Heart left ventricle (tissue), 16 donors: ENCODE data around the gene ZNF782. TPM values are rescaled to one million over a fixed set of nuclear protein-coding genes. Genes with fewer than 3 reads are reported as not detected.
"Not testable (repeated sequence)": the region's sequence is repeated elsewhere in the genome, so short reads cannot be mapped to it uniquely, and the experiment has no call there.

Experiments
- ATAC-seq, 4 donors: fragments of 200-7000 bp; cut with Tn5 transposase; one replicate each; pipeline ENCODE4 v1.9.1; 2020 to 2022; ENCODE audit warnings: moderate library complexity in 4 of 4, mild to moderate bottlenecking in 3 of 4, moderate number of reproducible peaks in 1 of 4
- DNase-seq, 5 donors: peaks; one replicate each; pipeline ENCODE4 v3.0.0-alpha.2; 2020
- H3K27ac ChIP-seq, 12 donors: fragments of 200-600 bp; sonication (generic) in 4 of 12; one replicate each; pipeline versions ENCODE4 v1.5.0 to v1.8.0; 2016 to 2022; ENCODE audit warnings: mild to moderate bottlenecking in 2 of 12
- H3K27me3 ChIP-seq, 9 donors: fragments of 200-600 bp; sonication (generic) in 2 of 9; one replicate each; pipeline versions ENCODE4 v1.5.1 to v1.8.0; 2016 to 2022; ENCODE audit warnings: mild to moderate bottlenecking in 3 of 9
- H3K36me3 ChIP-seq, 9 donors: fragments of 200-600 bp; sonication (generic) in 2 of 9; one replicate each; pipeline versions ENCODE4 v1.5.0 to v1.8.0; 2018 to 2022; ENCODE audit warnings: mild to moderate bottlenecking in 2 of 9
- H3K4me1 ChIP-seq, 12 donors: fragments of 200-600 bp; sonication (generic) in 4 of 12; one replicate each; pipeline versions ENCODE4 v1.5.0 to v1.8.0; 2016 to 2022; ENCODE audit warnings: mild to moderate bottlenecking in 3 of 12
- H3K4me3 ChIP-seq, 12 donors: fragments of 200-600 bp; sonication (generic) in 4 of 12; one replicate each; pipeline versions ENCODE4 v1.5.0 to v1.8.0; 2017 to 2022; ENCODE audit warnings: mild to moderate bottlenecking in 9 of 12, moderate library complexity in 4 of 12
- H3K9me3 ChIP-seq, 12 donors: fragments of 200-600 bp; sonication (generic) in 4 of 12; one replicate each; pipeline versions ENCODE4 v1.5.0 to v1.8.0; 2016 to 2022; ENCODE audit warnings: mild to moderate bottlenecking in 1 of 12
- POLR2A ChIP-seq, 2 donors: fragments of 450-650 bp; IDR thresholded peaks; one replicate each; pipeline ENCODE4 v1.6.1; 2017; ENCODE audit warnings: antibody characterized with exemption in 2 of 2, mild to moderate bottlenecking in 2 of 2, moderate library complexity in 2 of 2
- WGBS, 4 donors: extraction: QIAGEN DNeasy Blood & Tissue Kit in 2 of 4; methylation state at CpG; one replicate each; pipeline versions ENCODE4 v1.1.5 to v1.1.7; 2013 to 2018; 5-methylcytosine and 5-hydroxymethylcytosine counted together
- intact Hi-C, 10 donors: fragments of 100-400 bp; cut with DNase I; formaldehyde crosslinking; loops; one replicate each; pipeline versions ENCODE4 v1.11.1 to v1.14.2; 2022
- polyA plus RNA-seq, 2 donors: library from polyadenylated mRNA; stranded (reverse); fragments of 200-250 nt; gene quantifications; one replicate each; pipeline ENCODE4 v1.2.3, GENCODE V29; 2013
- total RNA-seq, 9 donors: library from RNA; depleted of rRNA in 2 of 9; stranded (reverse); fragments of >200 nt in 2 of 9; fragmentation: NEBNext Ultra II Directional in 3 of 9; extraction: Animal tissue kit (Norgen Biotek cat#: 25700) in 3 of 9; gene quantifications; one replicate each; pipeline versions ENCODE4 v1.1.0 to v1.2.4, GENCODE V29; 2016 to 2023
- TF ChIP-seq, protein P1 (sequence below), 12 donors: fragments of 200-600 bp; sonication (generic) in 4 of 12; IDR thresholded peaks; one replicate each; pipeline versions ENCODE4 v1.5.0 to v1.8.0; 2018 to 2022; ENCODE audit warnings: antibody characterized with exemption in 12 of 12, mild to moderate bottlenecking in 5 of 12
- donor health status: ischemic (EF 13 %, LVEDD 7.1; RV severe dilation, severe dysfunction).
- donor health status: healthy with polysubstance abuse.
- donor health status: DM: no; HTN: yes; CAD: no.
- donor health status: DM: no; HTN: no; CAD: no.
- donor health status: ischemic (EF 25% LVEDD 6.9; RV normal size, moderate dysfunction).
- donor health status: ischemic (EF 25% LVEDD 5.7; RV mildly dilated, moderate dysfunction).
- donor health status: healthy.
- donor health status: DM: yes; HTN: yes; CAD: no.
- donor health status: ischemic (EF 35%, LVEDD 5.7; RV mildly dilated, moderate dysfunction).
- donor health status: nonischemic (EF 11% LVEDD 7.7; RV severe dilation, severe dysfunction).
- donor health status: DM: yes; HTN: yes; CAD: no.
- donor health status: PGD.
- donor health status: ischemic (EF 29% LVEDD 5.4; RV normal size, mild dysfunction).
- donor health status: nonischemic (EF 23%, LVEDD 6.1; RV moderate dilation, normal function).

The ZNF782 gene
- total and polyA plus RNA-seq, 11 donors = 0.84 to 4.4 (median 2.8) TPM

DNA sequence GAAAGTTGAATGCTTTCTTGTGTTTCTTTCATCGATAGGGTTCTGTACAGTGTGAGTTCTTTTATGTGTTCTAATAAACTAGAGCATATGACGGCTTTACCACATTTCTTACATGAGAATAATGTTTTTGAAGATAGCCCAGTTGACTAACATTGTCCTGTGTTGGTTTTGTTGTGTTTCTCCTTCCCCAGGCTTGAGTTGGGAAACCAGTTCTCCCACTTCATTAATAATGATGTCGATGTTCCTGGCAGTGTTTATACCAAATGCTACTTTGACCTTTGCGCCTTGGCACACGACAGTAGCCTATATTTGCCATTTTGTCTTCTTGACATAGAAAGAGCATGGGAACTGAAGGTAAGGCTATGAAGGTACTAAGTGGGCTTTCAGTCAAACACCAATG is 14.4 kb upstream of the ZNF782 start:
- intact Hi-C loops = loop anchor here in 2 of 10 donors (5.0 to 10.0 kb wide), 2 partner anchors 236 to 244 kb away; no protein-coding TSS in a partner anchor

DNA sequence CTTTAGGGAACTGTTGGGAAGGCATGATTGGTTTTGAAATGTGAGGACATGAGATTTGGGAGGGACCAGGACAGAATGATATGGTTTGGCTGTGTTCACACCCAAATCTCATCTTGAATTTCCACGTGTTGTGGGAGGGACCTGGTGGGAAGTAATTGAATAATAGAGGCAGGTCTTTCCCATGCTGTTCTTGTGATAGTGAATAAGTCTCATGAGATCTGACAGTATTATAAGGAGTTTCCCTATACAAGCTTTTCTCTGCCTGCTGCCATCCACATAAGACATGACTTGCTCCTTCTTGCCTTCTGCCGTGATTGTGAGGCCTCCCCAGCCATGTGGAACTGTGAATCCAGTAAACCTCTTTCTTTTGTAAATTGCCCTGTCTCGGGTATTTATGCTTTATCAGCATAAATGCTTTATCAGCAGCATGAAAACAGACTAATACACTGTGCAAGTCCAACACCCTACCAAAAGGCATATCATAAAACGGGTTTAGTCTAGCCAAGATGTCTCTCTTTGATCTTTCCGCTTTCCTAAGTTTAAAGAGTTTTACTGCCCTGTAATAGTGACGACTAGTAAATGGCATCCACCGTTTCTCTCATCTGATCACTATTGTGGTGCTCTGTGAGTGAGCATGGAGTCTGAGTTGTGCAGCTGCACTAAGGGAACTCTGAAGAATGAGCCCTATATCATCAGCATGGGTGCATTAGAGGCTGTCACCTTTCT is 12.9 kb upstream of the ZNF782 start:
- TF ChIP-seq, protein P1, sequence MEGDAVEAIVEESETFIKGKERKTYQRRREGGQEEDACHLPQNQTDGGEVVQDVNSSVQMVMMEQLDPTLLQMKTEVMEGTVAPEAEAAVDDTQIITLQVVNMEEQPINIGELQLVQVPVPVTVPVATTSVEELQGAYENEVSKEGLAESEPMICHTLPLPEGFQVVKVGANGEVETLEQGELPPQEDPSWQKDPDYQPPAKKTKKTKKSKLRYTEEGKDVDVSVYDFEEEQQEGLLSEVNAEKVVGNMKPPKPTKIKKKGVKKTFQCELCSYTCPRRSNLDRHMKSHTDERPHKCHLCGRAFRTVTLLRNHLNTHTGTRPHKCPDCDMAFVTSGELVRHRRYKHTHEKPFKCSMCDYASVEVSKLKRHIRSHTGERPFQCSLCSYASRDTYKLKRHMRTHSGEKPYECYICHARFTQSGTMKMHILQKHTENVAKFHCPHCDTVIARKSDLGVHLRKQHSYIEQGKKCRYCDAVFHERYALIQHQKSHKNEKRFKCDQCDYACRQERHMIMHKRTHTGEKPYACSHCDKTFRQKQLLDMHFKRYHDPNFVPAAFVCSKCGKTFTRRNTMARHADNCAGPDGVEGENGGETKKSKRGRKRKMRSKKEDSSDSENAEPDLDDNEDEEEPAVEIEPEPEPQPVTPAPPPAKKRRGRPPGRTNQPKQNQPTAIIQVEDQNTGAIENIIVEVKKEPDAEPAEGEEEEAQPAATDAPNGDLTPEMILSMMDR (IDR thresholded peaks at IDR 0.05) = no peak
- TF ChIP-seq POLR2A (IDR thresholded peaks at IDR 0.05) = no peak
- H3K36me3 ChIP-seq = no peaks in the 10 kb centered on the region
- 77 to 83% (median 80%) methylated on average over 7 of the region's 7 CpGs for WGBS, 4 donors
- no peaks in the 10 kb centered on the region for H3K4me1 ChIP-seq
- no peak overlapping the region for H3K4me3 ChIP-seq
- DNase-seq = no peak
- ATAC-seq = no peak
- no peak overlapping the region for H3K27ac ChIP-seq
- no peaks in the 10 kb centered on the region for H3K9me3 ChIP-seq
- intact Hi-C loops = loop anchor here in 2 of 10 donors (5.0 to 10.0 kb wide), 2 partner anchors 238 to 245 kb away; no protein-coding TSS in a partner anchor
- H3K27me3 ChIP-seq = no peaks in the 10 kb centered on the region

More for the DNA sequence above, 14.4 kb upstream of the ZNF782 start:
- H3K4me3 ChIP-seq = no peak overlapping the region
- H3K27ac ChIP-seq = no peak overlapping the region
- 88 to 92% (median 91%) methylated on average over 5 of the region's 5 CpGs for WGBS, 4 donors
- DNase-seq (no peak), ATAC-seq (no peak)
- H3K9me3 ChIP-seq = no peaks in the 10 kb centered on the region
- H3K27me3 ChIP-seq = no peaks in the 10 kb centered on the region
- TF ChIP-seq, protein P1 (IDR thresholded peaks at IDR 0.05) = no peak
- TF ChIP-seq POLR2A (IDR thresholded peaks at IDR 0.05) = no peak
- no peaks in the 10 kb centered on the region for H3K4me1 ChIP-seq
- no peaks in the 10 kb centered on the region for H3K36me3 ChIP-seq

DNA sequence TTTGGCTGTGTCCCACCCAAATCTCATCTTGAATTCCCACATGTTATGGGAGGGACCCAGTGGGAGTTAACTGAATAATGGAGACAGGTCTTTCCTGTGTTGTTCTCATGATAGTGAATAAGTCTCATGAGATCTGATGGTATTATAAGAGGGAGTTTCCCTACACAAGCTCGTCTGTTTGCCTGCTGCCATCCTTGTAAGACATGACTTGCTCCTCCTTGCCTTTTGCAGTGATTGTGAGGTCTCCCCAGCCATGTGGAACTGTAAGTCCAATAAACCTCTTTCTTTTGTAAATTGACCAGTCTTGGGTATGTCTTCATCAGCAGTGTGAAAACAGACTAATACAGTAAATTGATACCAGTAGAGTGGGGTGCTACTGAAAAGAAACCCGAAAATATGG is 10.9 kb upstream of the ZNF782 start:
- not testable (repeated sequence) for H3K4me1 ChIP-seq, DNase-seq, ATAC-seq, H3K9me3 ChIP-seq, H3K27ac ChIP-seq, H3K36me3 ChIP-seq, H3K27me3 ChIP-seq, H3K4me3 ChIP-seq
- 73 to 89% (median 80%) methylated on average over 2 of the region's 2 CpGs for WGBS, 4 donors
- intact Hi-C loops = loop anchor here in 2 of 10 donors (5.0 to 10.0 kb wide), 2 partner anchors 240 to 247 kb away; no protein-coding TSS in a partner anchor

DNA sequence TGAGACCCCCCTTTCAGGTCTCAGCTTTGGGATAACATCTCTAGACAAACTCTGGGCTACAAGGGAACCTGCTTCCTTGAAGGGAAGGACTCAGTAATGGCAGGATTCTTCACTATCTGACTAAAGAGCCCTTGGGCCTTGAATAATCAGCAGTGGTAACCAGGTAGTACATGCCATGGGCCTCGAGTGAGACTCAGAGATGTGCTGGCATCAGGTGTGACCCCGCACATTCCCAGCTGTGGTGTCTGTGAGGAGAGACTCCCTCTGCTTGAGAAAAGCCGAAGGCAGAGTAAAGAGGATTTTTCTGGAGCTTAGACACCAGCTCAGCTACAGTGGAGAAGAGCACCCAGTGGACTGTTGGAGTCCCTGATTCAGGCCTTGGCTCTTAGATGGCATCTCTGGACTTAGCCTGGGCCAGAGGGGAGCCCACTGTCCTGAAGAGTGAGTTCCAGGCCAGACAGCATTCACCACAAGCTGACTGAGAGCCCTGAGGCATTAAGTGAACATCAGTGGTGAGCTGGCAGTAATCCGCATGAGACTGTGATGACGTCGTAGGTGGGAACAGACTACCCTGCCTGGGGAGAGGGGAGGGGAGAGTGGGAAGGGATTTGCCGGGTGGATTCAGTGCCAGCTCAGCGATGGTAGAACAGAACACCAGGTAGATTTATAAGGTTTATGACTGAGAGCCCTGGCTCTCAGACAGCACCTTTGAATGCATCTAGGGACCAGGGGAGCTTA is 5.3 kb upstream of the ZNF782 start:
- Histone ChIP-seq H3K9me3 (no peaks in the 10 kb centered on the region), H3K27ac (no peak overlapping the region), H3K4me3 (no peak overlapping the region), H3K27me3 (no peaks in the 10 kb centered on the region), H3K4me1 (peaks cover 0 to 4% (median 1%) of the 10 kb centered on the region in 12 donors), H3K36me3 (no peaks in the 10 kb centered on the region)
- ATAC-seq = no peak
- TF ChIP-seq, protein P1 (IDR thresholded peaks at IDR 0.05) = no peak
- TF ChIP-seq POLR2A (IDR thresholded peaks at IDR 0.05) = no peak
- no peak for DNase-seq
- intact Hi-C loops = loop anchor here in 9 of 10 donors (2.0 to 10.0 kb wide), 9 partner anchors 243 to 755 kb away; no protein-coding TSS in a partner anchor
- WGBS, 4 donors = 74 to 93% (median 82%) methylated on average over 8 of the region's 8 CpGs
